ENCODE results near the gene MYOZ3.
A peak's percentile ranks its signal among the peaks of the same experiment; 100 is the strongest.

Gene MYOZ3

GRCh38 chr5:150642991-150643710 lies 17.9 kb upstream of the MYOZ3 start:
- DNase-seq (ENCODE audit: low read depth in 3 of 3): no peak

GRCh38 chr5:150644058-150644457 lies 17.0 kb upstream of the MYOZ3 start:
- no peak for DNase-seq (ENCODE audit: low read depth in 3 of 3)

- DNase-seq (ENCODE audit: low read depth in 3 of 3): no peak
Observed at GRCh38 chr5:150644514-150644913, 16.5 kb upstream of the MYOZ3 start.

GRCh38 chr5:150645070-150645700 lies 15.9 kb upstream of the MYOZ3 start:
- no peak for DNase-seq (ENCODE audit: low read depth in 3 of 3)

GRCh38 chr5:150647275-150648251 lies 13.5 kb upstream of the MYOZ3 start:
- no peak for DNase-seq (ENCODE audit: low read depth in 3 of 3)

GRCh38 chr5:150648294-150649107 lies 12.6 kb upstream of the MYOZ3 start:
- DNase-seq (ENCODE audit: low read depth in 3 of 3): no peak

- DNase-seq (ENCODE audit: low read depth in 3 of 3): no peak
Observed at GRCh38 chr5:150649108-150650020, 11.7 kb upstream of the MYOZ3 start.

GRCh38 chr5:150650021-150651006 lies 10.7 kb upstream of the MYOZ3 start:
- no peak for DNase-seq (ENCODE audit: low read depth in 3 of 3)

- no peak for DNase-seq (ENCODE audit: low read depth in 3 of 3)
Observed at GRCh38 chr5:150651382-150651781, 9.7 kb upstream of the MYOZ3 start.

GRCh38 chr5:150651924-150652671 lies 9.0 kb upstream of the MYOZ3 start:
- no peak for DNase-seq (ENCODE audit: low read depth in 3 of 3)

- no peak for DNase-seq (ENCODE audit: low read depth in 3 of 3)
Observed at GRCh38 chr5:150653145-150653761, 7.8 kb upstream of the MYOZ3 start.

GRCh38 chr5:150653762-150654556 lies 7.1 kb upstream of the MYOZ3 start:
- DNase-seq (ENCODE audit: low read depth in 3 of 3): no peak

- DNase-seq (ENCODE audit: low read depth in 3 of 3): no peak
Observed at GRCh38 chr5:150655221-150655620, 5.8 kb upstream of the MYOZ3 start.

GRCh38 chr5:150656191-150657132 lies 4.6 kb upstream of the MYOZ3 start:
- DNase-seq (ENCODE audit: low read depth in 3 of 3): peak; percentile 48 to 60 (median 54)

- DNase-seq (ENCODE audit: low read depth in 3 of 3): no peak
Observed at GRCh38 chr5:150658121-150658520, 2.9 kb upstream of the MYOZ3 start.

GRCh38 chr5:150658699-150659265 lies 2.3 kb upstream of the MYOZ3 start:
- DNase-seq (ENCODE audit: low read depth in 3 of 3): no peak
